Thymus (tissue), 11 donors: ENCODE measurements around the gene PVALEF. TPM values are rescaled to one million over a fixed set of nuclear protein-coding genes. Genes with fewer than 3 reads are reported as not detected.

Experiments used
- DNase-seq, 9 donors: peaks; one replicate each; pipeline ENCODE4 v3.0.0-alpha.2; 2013; ENCODE audit warnings: low spot score in 9 of 9, low read depth in 6 of 9, missing footprints in 1 of 9
- H3K27ac ChIP-seq, 2 donors: one replicate each; pipeline ENCODE4 v1.5.1; 2013; ENCODE audit warnings: control low read depth in 1 of 2, low read depth in 1 of 2, low read length in 1 of 2, mild to moderate bottlenecking in 1 of 2, moderate library complexity in 1 of 2
- H3K27me3 ChIP-seq, 2 donors: one replicate each; pipeline ENCODE4 v1.5.1; 2013; ENCODE audit warnings: low read length in 1 of 2; ENCODE audit not compliant: control insufficient read depth in 2 of 2, insufficient read depth in 1 of 2
- H3K36me3 ChIP-seq, 2 donors: one replicate each; pipeline ENCODE4 v1.5.1; 2013; ENCODE audit warnings: low read length in 1 of 2, mild to moderate bottlenecking in 1 of 2, moderate library complexity in 1 of 2; ENCODE audit not compliant: control insufficient read depth in 2 of 2, insufficient read depth in 2 of 2
- H3K4me1 ChIP-seq, 2 donors: one replicate each; pipeline ENCODE4 v1.5.1; 2013; ENCODE audit warnings: low read length in 2 of 2; ENCODE audit not compliant: control insufficient read depth in 2 of 2, insufficient read depth in 2 of 2
- H3K4me3 ChIP-seq, 2 donors: one replicate each; pipeline ENCODE4 v1.5.1; 2013; ENCODE audit warnings: low read length in 2 of 2, control low read depth in 1 of 2, mild to moderate bottlenecking in 1 of 2
- H3K9me3 ChIP-seq, 2 donors: one replicate each; pipeline ENCODE4 v1.5.1; 2013; ENCODE audit warnings: low read length in 1 of 2, mild to moderate bottlenecking in 1 of 2; ENCODE audit not compliant: control insufficient read depth in 2 of 2, insufficient read depth in 1 of 2
- WGBS: extraction: QIAGEN DNeasy Blood & Tissue Kit; methylation state at CpG from one replicate; pipeline ENCODE4 v1.1.7; 2013; 5-methylcytosine and 5-hydroxymethylcytosine counted together
- polyA plus RNA-seq: library from polyadenylated mRNA; stranded (reverse); fragments of 200-250 nt; gene quantifications from one replicate; pipeline ENCODE4 v1.2.3, GENCODE V29; 2013
- total RNA-seq: library from RNA; stranded (reverse); fragments of 120-200 nt; gene quantifications from one replicate; pipeline ENCODE4 v1.2.4, GENCODE V29; 2013
- donor health status: healthy.

PVALEF gene
- total and polyA plus RNA-seq, 2 donors = 0.02 TPM; not detected in 1

- no peaks in the 10 kb centered on the region for H3K4me1 ChIP-seq
- H3K27ac ChIP-seq = no peak overlapping the region
- no peaks in the 10 kb centered on the region for H3K27me3 ChIP-seq
- DNase-seq = no peak
- peaks cover 15 to 22% of the 10 kb centered on the region in 2 donors for H3K36me3 ChIP-seq
- WGBS = 97% methylated on average over 10 of the region's 10 CpGs
- H3K4me3 ChIP-seq = no peak overlapping the region
- H3K9me3 ChIP-seq = peaks cover 0 to 9% of the 10 kb centered on the region in 2 donors
Measured at GRCh38 chr17:81208651-81209050, 43.3 kb downstream of the PVALEF start.

GRCh38 chr17:81209141-81209540 is 43.8 kb downstream of the PVALEF start:
- H3K27me3 ChIP-seq = no peaks in the 10 kb centered on the region
- H3K36me3 ChIP-seq = peaks cover 11 to 20% of the 10 kb centered on the region in 2 donors
- peaks cover 0 to 9% of the 10 kb centered on the region in 2 donors for H3K9me3 ChIP-seq
- 98% methylated on average over 16 of the region's 16 CpGs for WGBS
- no peak for DNase-seq
- no peak overlapping the region for H3K27ac ChIP-seq
- H3K4me3 ChIP-seq = no peak overlapping the region
- H3K4me1 ChIP-seq = no peaks in the 10 kb centered on the region

GRCh38 chr17:81210466-81210865 is 45.2 kb downstream of the PVALEF start:
- 75% methylated on average over 10 of the region's 10 CpGs for WGBS
- H3K4me3 ChIP-seq = no peak overlapping the region
- no peaks in the 10 kb centered on the region for H3K27me3 ChIP-seq
- H3K27ac ChIP-seq = no peak overlapping the region
- H3K4me1 ChIP-seq = no peaks in the 10 kb centered on the region
- peaks cover 11 to 20% of the 10 kb centered on the region in 2 donors for H3K36me3 ChIP-seq
- H3K9me3 ChIP-seq = no peaks in the 10 kb centered on the region
- DNase-seq = no peak

GRCh38 chr17:81210868-81211267 is 45.6 kb downstream of the PVALEF start:
- H3K27me3 ChIP-seq = no peaks in the 10 kb centered on the region
- no peak for DNase-seq
- WGBS = 72% methylated on average over 14 of the region's 14 CpGs

GRCh38 chr17:81212365-81212764 is 47.1 kb downstream of the PVALEF start:
- no peak for DNase-seq
- Histone ChIP-seq H3K4me1 (no peaks in the 10 kb centered on the region), H3K9me3 (no peaks in the 10 kb centered on the region), H3K27ac (no peak overlapping the region), H3K36me3 (peaks cover 9 to 15% of the 10 kb centered on the region in 2 donors), H3K27me3 (no peaks in the 10 kb centered on the region), H3K4me3 (no peak overlapping the region)
- 97% methylated on average over 9 of the region's 9 CpGs for WGBS

More at GRCh38 chr17:81210868-81211267, 45.6 kb downstream of the PVALEF start:
- Histone ChIP-seq H3K9me3 (no peaks in the 10 kb centered on the region), H3K36me3 (peaks cover 7 to 20% of the 10 kb centered on the region in 2 donors), H3K4me1 (no peaks in the 10 kb centered on the region), H3K4me3 (no peak overlapping the region), H3K27ac (no peak overlapping the region)

GRCh38 chr17:81213978-81214377 is 48.7 kb downstream of the PVALEF start:
- Histone ChIP-seq H3K4me1 (no peaks in the 10 kb centered on the region), H3K36me3 (peaks cover 6 to 14% of the 10 kb centered on the region in 2 donors), H3K9me3 (no peaks in the 10 kb centered on the region), H3K4me3 (no peak overlapping the region), H3K27me3 (no peaks in the 10 kb centered on the region), H3K27ac (no peak overlapping the region)
- DNase-seq = no peak
- 98% methylated on average over 8 of the region's 8 CpGs for WGBS

- DNase-seq = no peak
- Histone ChIP-seq H3K4me1 (peaks cover 4 to 15% of the 10 kb centered on the region in 2 donors), H3K4me3 (no peak overlapping the region), H3K27ac (no peak overlapping the region), H3K36me3 (peaks cover 10 to 23% of the 10 kb centered on the region in 2 donors), H3K9me3 (no peaks in the 10 kb centered on the region), H3K27me3 (no peaks in the 10 kb centered on the region)
- WGBS = 97% methylated on average over 18 of the region's 18 CpGs
Measured at GRCh38 chr17:81217491-81217890, 52.2 kb downstream of the PVALEF start.

- Histone ChIP-seq H3K27me3 (peaks cover 0 to 3% of the 10 kb centered on the region in 2 donors), H3K4me3 (no peak overlapping the region), H3K36me3 (peaks cover 10 to 23% of the 10 kb centered on the region in 2 donors), H3K27ac (no peak overlapping the region), H3K9me3 (no peaks in the 10 kb centered on the region), H3K4me1 (peaks cover 5 to 18% of the 10 kb centered on the region in 2 donors)
- 93% methylated on average over 13 of the region's 13 CpGs for WGBS
- DNase-seq = no peak
Measured at GRCh38 chr17:81218459-81218858, 53.2 kb downstream of the PVALEF start.

- H3K4me3 ChIP-seq = no peak overlapping the region
- peaks cover 3 to 8% of the 10 kb centered on the region in 2 donors for H3K27me3 ChIP-seq
- H3K9me3 ChIP-seq = no peaks in the 10 kb centered on the region
- 97% methylated on average over 11 of the region's 11 CpGs for WGBS
- no peak for DNase-seq
- H3K27ac ChIP-seq = no peak overlapping the region
- peaks cover 10 to 23% of the 10 kb centered on the region in 2 donors for H3K4me1 ChIP-seq
- H3K36me3 ChIP-seq = peaks cover 10 to 23% of the 10 kb centered on the region in 2 donors
Measured at GRCh38 chr17:81218991-81219390, 53.7 kb downstream of the PVALEF start.
